HG03558 (cell line): Measurements from ENCODE around the gene DLEU7.

ENCODE experiments used
- ATAC-seq: cut with Tn5 transposase; IDR thresholded peaks from one replicate; pipeline ENCODE4 v1.9.1; 2021; ENCODE audit warnings: moderate number of reproducible peaks; ENCODE audit not compliant: unreplicated experiment; ENCODE audit errors: extremely low read depth

DLEU7 gene

DNA sequence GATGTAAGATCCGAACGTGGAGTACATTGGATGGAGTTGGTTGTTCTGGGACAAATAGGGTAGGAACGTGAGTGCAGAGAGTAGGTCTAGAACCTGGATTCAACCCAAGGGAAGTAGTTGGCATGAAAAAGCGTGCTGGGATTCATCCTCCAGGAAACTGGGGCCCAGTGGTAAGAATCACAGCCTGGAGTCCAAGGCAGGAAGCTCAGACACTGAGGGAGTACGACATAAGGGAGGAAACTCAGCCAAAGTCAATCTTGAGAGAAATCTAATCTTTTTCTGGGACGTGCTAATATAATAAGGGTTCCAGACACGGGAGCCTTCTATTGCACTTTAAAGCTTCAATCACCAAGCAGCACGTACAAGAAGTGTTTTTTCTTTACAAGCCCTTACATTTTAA is 46.4 kb downstream of the DLEU7 start:
- no peak for ATAC-seq

DNA sequence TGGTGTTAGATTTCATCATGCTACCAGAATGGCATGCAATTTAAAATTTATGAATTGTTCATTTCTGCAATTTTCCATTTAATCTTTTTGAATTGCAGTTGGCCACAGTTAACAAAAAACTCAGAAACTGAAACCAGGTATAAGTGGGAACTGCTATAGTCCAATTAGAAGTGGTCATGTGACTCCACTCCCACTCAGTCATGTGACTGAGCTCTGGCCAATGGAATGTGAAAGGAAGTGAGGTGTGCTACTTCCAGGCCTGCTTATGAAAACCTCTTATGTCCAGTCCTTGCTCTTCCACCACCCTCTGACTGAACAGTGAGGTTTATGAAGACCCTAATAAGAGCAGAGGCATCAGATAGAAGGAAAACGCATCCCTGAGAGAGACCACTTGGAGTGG is 47.0 kb downstream of the DLEU7 start:
- no peak for ATAC-seq

DNA sequence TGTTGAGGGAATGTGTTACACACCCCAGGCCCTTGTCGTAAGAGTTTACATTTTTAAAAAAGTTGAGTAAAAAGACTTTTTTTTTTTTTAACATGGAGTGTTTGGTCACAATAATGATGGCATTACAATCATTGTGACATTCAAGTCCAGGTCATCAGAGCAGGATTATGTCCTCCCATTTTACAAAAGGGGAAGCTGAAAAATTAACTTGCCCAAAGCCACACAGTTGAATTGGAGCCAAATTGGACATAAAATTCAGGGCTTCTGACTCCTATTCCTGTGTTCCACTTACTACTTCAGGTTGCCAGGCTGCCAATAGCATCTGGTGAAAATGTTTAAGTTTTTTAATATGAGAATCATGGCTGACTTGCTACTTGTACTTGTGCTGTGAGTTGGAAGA is 49.3 kb downstream of the DLEU7 start:
- ATAC-seq: no peak

DNA sequence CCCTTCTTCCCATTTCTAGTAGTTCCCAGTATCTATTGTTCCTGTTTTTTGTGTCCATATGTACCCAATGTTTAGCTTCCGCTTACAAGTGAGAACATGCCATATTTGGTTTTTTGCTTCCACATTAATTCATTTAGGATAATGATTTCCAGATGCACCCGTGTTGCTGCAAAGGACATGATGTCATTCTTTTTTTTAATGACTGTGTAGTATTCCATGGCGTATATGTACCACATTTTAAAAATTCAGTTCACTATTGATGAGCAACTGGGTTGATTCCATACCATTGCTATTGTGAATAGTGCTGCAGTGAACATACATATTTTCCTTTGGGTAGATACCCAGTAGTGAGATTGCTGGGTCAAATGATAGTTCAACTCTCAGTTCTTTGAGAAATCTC is 50.5 kb downstream of the DLEU7 start:
- no peak for ATAC-seq

DNA sequence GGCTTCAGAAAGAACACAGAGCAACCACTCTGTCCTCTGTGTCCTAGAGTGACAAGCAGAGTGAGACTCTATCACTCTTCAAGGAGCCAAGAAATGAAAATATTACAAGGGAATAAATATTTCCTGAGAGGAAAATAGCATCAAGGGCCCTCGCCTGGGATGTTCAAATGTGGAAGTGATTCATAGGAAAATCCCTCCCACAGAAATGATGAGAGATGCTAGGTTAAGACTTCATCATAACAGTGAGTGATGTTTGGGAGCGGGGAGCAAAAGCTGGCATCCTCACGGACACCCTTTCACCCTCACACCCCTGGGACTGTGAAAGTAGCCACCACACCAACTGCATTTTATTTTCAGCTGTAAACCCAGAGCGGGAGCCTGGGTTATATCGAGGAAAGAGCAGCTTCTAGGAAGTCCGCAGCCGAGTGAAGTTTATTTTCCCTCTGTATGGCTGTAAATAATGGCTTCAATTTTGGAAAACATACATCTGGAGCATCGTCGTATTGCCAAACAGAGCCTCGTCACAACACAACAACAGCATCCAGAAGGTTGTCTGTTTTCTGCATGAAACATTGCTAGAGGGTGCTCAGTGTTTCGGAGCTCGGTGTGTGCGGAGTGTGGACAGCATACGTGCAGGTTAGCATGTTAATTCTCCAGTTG is 54.8 kb downstream of the DLEU7 start:
- ATAC-seq: no peak

DNA sequence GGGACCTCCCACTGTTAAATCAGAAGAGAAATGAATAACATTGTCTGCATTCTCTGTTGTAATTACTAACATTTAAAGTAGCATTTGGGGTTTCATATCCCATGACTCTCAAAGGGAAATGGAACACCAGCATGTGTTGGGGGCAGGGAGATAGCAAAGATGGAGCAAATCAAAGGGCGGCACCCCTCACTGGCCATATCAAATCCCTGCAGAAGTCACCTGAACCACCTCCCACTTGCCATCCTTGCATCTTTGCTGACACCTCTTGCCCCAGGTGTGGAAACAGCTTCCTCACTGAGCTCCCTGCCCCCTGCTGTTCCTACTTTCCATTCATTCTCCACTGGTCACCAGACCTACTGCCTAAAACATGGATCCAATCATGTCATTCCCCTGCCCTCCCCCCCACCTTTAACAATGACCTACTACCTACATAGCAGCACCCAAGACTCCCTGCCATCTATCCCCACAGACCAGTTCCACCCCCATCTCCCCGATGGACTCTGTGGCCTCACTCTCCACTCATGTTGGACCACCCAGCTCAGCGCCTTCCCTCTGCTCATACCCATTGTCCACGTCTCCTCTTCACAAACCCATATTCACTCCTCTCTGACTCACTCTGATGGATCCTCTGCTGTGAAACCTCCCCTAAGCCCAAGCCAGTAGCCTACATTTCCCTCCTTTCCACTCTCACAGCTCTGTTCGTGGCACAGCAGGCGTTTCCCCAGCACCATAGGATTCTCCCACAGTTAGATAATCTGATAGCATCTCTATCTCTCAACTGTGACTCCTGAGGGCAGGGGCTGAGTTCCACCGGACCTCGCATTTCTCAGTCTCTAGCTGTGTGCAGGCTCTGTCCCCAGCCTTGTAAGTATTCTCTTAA is 55.9 kb downstream of the DLEU7 start:
- ATAC-seq: no peak

DNA sequence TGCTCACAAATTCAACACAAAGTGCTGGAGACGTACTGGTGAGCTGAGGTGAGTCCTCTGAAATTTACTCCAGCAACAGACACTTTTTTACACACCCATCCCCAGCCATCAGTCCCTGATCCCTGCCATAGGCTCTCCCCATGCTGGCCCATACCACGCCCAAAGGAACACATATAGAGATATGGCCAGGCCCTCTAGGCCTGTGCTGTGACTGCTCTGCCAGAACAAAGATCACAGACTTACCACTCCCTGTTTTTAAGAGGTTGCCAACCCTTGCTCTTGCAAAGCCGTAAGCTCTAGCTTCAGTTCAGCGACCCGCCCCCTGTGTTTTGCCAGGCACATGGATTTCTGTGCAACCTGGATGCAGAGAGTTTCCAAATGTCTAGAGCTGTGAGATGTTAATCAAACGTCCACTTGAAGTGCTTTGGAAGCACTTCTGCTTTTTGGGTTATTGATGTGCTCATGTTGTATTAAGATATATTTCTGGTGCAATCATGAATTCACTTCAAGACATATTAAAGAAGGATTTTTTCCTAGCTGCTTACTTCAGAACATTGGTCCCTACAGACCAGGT is 59.7 kb downstream of the DLEU7 start:
- ATAC-seq: no peak

DNA sequence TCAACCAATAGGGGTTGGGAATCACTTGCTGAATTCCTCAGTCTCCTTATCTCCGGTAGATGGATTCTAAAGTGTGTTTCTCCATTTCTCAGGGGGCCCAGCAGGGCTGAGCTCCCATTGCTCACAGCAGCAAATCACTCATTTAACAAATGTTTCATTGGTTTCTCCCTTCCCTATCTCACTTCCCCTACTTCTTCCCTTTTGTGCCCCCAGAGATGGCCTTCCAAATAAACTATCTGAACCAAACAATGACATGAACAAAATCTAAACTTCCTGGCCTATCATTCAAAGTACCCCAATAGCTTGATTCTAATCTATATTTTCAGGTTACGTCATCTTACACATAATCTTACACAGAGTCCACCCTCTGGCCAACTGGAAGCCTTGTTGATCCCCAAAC is 60.4 kb downstream of the DLEU7 start:
- no peak for ATAC-seq

DNA sequence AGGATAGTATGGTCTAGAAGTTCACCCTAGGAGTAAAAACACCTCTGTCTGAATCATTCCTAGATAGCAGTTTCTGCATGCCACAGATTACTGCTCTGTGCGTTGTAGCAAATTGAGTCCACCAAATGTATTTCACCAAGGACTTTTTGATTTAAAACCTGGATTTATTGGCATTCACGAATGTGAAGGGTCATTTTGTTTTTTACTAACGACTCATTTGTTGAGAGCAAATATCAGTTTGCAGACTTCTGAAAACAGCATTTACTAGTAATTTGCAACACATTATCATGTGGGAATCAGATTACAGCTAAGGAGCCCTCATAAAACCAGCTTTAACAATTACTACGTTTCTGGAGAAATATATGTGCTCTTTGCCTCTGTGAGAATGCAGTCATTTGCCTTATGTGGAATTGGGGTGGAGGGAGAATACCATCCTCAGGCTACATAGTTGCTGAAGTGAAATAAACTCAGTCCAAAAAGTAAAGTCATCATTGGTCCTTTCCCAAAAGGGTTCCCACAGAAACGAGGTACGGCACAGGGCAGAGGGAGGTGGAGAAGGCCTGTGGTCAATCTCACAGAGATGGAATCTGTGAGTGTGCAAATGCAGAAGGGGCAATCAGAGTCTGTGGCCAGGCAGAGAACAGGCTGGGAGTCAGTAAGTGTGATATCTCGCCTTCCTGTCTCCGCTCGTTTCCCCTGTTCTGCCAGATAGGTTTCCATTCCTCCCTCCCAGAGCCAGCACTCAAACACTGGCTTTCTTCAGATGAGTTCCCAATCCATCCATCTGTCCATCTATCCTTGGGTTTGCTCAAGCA is 63.1 kb downstream of the DLEU7 start:
- ATAC-seq: no peak

DNA sequence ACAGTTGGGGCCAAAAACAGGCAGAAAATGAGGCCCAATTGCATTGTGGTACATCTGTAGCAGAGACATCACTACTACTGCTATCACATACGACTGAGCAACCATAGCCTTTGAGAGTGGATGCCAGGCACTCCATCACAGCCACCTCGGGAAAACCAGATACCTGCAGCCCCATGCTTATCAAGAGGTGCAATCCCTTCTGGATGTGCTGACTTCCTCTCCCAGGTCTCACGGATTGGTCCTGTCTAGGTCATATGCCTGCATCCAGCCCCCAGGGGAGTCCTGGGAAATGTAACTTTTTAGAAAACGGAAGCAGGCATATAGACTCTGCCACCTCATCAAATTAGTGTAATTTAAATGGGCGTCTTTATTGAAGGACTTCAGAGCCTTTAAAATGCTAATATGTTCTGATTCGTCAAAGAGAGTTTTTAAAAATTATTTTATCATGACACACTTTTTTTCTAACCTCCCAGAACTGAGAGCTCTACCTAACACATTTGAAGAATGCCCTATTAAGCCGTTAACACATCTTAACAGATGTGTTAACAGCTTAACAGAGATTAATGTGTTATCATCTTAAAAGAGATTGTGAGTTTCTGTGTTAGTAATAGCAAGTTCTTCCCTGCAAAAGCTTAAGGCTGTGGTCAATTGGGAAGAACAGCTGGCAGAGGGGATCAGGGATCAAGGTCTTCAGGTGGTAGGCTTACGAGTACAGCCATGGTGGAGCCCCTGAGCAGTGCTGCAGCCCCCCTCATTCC is 63.9 kb downstream of the DLEU7 start:
- ATAC-seq: no peak
